GM18517 (cell line): ENCODE results near the gene GAPDH.
"Not testable (repeated sequence)": the region's sequence is repeated elsewhere in the genome, so short reads cannot be mapped to it uniquely, and the experiment has no call there.

Experiments used
- ATAC-seq: cut with Tn5 transposase; IDR thresholded peaks from one replicate; pipeline ENCODE4 v1.9.1; 2021; ENCODE audit warnings: mild to moderate bottlenecking, moderate library complexity; ENCODE audit not compliant: unreplicated experiment

The GAPDH gene

GRCh38 chr12:6533923-6534694, at the start of gene GAPDH:
Gene GAPDH (plus strand): TSS chr12:6534517. CDS start chr12:6534833, 316 bp downstream.
- ATAC-seq = peak; percentile 73

GRCh38 chr12:6488240-6488639, 46.1 kb upstream of the GAPDH start:
- ATAC-seq = no peak

- no peak for ATAC-seq
Observed at GRCh38 chr12:6489449-6489848, 44.9 kb upstream of the GAPDH start.

- ATAC-seq = not testable (repeated sequence)
Observed at GRCh38 chr12:6490673-6491072, 43.6 kb upstream of the GAPDH start.

GRCh38 chr12:6492838-6493496, 41.4 kb upstream of the GAPDH start, which contains the start of gene MRPL51:
Gene MRPL51 (minus strand): TSS chr12:6493262. CDS start chr12:6493136, 126 bp downstream.
- peak; percentile 52 for ATAC-seq

- peak; percentile 86 for ATAC-seq
Observed at GRCh38 chr12:6493497-6494257, 40.6 kb upstream of the GAPDH start, which contains the start of gene NCAPD2. Gene NCAPD2 (plus strand): TSS chr12:6494102. CDS start chr12:6495099, 997 bp downstream.

GRCh38 chr12:6494258-6494743, 40.0 kb upstream of the GAPDH start:
- ATAC-seq = no peak

DNA sequence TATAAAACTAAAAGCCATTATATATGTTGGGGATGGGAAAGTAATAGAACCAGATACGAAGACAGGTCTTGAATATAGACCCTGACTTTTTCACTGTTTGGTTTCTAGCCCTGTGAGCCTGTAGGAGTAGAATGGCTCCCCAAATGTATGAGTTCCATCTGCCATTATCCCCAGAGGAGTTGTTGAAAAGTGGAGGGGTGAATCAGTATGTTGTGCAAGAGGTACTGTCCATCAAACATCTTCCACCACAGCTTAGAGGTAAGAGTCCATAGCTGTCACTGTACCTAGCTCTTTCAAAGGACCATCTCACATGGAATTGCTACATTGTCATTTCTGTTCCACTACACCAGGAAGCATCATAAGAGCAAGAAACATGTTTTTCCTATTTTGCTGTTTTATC, 39.3 kb upstream of the GAPDH start:
- no peak for ATAC-seq

- not testable (repeated sequence) for ATAC-seq
Observed at GRCh38 chr12:6497291-6497690, 37.0 kb upstream of the GAPDH start.

DNA sequence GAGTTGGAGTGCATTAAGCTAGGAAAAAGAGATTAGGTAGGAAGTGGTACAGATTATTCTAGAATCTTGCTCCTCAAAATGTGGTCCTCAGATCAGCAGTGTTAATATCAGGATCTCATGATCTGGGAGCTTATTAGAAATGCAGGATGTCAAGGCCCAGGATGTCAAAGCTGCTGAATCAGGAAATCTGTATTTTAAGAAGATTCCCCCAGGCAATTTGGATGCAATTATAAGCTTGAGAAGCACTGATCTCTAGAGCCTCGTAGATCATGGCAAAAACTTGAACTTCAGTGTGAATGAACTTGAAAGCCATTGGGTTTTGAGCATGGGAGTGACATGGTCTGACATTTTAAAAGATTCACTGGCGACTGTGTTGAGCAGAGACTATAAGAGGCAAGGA, 33.9 kb upstream of the GAPDH start:
- no peak for ATAC-seq

DNA sequence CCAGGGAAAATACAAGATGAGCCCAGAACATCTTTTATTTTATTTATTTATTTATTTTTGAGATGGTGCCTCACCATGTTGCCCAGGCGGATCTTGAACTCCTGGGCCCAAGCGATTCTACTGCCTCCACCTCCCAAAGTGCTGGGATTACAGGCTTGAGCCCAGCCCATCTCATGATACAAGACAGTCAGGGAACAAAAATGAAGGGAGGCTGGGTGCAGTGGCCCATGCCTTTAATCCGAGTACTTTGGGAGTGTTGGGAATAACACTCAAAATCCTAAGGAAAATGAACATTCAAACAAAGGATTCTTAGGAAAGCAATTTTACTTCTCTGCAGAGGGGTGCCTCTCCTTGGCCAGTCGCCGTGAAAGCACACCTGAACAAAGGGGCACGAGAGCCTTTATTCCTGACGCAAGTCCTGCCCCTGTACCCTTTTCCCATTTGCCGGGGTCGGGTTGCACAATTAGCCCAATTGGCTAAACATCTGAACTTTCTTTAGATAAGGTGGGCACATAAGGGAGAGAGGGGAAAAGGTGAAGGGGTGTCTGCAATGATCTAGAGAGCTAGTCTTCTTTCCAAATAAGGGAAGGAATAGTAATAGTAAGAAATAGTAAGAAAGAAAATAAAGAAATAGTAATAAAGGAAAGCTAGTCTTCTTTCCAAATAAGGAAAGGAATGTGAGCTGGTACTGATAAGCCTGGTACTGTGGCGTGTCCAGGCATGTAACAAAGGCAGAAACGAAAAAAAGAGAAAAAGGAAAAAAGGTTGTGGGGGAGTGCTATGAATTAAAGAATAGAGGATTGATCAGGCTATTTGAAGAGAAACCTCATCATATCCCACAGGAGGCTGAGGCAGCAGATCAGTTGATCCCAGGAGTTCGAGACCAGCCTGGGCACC, 27.0 kb upstream of the GAPDH start:
- ATAC-seq = no peak

GRCh38 chr12:6508087-6508486, 26.2 kb upstream of the GAPDH start:
- no peak for ATAC-seq

GRCh38 chr12:6520186-6520585, 14.1 kb upstream of the GAPDH start:
- no peak for ATAC-seq

DNA sequence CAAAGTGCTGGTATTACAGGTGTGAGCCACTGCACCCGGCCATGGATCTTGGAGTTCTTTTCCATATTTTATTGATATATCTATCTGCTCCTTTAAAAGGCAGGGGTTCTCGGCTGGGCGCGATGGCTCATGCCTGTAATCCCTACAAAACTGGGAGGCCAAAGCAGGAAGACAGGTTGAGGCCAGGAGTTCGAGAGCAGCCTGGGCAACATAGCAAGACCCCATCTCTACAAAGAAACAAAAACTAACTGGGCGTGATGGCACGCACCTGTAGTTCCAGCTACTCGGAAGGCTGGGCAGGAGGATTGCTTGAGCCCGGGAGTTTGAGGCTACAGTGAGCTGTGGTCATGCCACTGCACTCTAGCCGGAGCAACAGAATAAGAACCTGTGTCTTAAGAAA, 12.1 kb upstream of the GAPDH start:
- ATAC-seq = no peak

DNA sequence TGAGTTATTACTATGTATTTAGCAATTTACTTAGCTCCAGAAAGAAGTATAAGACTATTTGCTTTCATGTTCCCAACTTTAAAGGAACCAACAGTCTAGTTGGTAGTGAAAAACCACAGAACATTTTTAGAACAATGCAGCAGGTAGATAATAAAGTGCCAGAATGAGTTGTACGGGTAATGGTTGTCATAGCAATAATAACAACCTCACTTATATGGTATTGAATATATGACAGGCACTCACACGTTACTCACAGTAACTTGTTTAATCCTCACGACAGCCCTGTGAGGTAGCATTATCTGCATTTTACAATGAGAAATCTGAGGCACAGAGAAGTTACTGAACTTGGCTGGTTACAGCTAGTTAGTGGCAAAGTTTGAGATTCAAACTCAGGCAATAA, 10.6 kb upstream of the GAPDH start:
- ATAC-seq = no peak

- ATAC-seq = no peak
Observed at GRCh38 chr12:6524648-6525047, 9.7 kb upstream of the GAPDH start.

DNA sequence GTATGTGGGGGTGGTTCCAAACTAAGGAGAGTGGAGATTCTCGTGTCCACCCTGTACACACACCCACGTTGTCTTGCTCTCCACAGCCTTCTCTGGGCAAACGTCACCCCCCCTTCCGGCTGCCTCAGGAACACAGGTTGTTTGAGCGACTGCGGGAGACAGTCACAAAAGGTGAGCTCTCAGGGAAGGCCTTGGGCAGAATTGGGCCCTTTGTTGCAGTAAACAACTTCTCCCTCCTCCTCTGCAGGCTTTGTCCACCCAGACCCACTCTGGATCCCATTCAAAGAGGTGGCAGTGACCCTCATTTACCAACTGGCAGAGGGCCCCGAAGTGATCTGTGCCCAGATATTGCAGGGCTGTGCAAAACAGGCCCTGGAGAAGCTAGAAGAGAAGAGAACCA, 8.1 kb upstream of the GAPDH start:
- no peak for ATAC-seq

- ATAC-seq = no peak
Observed at GRCh38 chr12:6526766-6527525, 7.4 kb upstream of the GAPDH start.

- no peak for ATAC-seq
Observed at GRCh38 chr12:6527711-6528110, 6.6 kb upstream of the GAPDH start.
